ENCODE results near the gene SHISAL1.

- TF ChIP-seq CTCF (IDR thresholded peaks at IDR 0.05) (no peak), ZFX (IDR thresholded peaks at IDR 0.05; ENCODE audit: borderline replicate concordance) (no peak)
These were observed 69.0 kb downstream of the SHISAL1 start for GRCh38 chr22:44243761-44244160.

Measured in 22Rv1 (cell line).